ENCODE data around the gene EFCAB11.

DNA sequence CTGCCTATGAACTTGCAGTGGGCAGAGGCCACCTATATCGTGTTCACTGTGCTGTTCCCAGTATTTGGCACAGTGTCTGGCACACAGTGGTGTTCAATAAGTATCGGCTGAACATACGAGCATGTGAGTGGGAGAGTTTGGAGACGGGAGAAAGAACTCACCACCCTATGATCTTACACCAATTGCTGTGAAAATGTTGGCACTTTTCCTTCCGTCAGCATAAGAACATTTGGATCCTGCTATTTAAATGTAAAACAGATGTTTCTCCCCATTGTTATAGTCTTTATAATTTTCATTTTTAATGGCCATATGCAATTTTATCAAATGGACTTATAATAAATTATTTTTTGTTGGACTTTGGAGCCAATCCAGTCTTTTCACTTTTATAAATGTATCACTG lies 144.4 kb downstream of the EFCAB11 start:
- TF ChIP-seq, protein P1, sequence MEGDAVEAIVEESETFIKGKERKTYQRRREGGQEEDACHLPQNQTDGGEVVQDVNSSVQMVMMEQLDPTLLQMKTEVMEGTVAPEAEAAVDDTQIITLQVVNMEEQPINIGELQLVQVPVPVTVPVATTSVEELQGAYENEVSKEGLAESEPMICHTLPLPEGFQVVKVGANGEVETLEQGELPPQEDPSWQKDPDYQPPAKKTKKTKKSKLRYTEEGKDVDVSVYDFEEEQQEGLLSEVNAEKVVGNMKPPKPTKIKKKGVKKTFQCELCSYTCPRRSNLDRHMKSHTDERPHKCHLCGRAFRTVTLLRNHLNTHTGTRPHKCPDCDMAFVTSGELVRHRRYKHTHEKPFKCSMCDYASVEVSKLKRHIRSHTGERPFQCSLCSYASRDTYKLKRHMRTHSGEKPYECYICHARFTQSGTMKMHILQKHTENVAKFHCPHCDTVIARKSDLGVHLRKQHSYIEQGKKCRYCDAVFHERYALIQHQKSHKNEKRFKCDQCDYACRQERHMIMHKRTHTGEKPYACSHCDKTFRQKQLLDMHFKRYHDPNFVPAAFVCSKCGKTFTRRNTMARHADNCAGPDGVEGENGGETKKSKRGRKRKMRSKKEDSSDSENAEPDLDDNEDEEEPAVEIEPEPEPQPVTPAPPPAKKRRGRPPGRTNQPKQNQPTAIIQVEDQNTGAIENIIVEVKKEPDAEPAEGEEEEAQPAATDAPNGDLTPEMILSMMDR (conservative IDR thresholded peaks at IDR 0.05; ENCODE audit: low read depth, low read length) = no peak
- TF ChIP-seq RFX5 (IDR thresholded peaks at IDR 0.05; ENCODE audit: low read depth, low read length) (no peak), POLR2A (IDR thresholded peaks at IDR 0.05; ENCODE audit: low read depth, low read length) (no peak)
